ENCODE results near the gene PLA2G2C. TPM values are rescaled to one million over a fixed set of nuclear protein-coding genes. Genes with fewer than 3 reads are reported as not detected.

Gene PLA2G2C
- total RNA-seq, 1 donor from 2014 or later = not detected

GRCh38 chr1:20199840-20200239 is 13.5 kb upstream of the PLA2G2C start:
- FAIRE-seq (no peak), DNase-seq (ENCODE audit: low read depth) (no peak)
- no peaks in the 10 kb centered on the region for H3K4me1 ChIP-seq (ENCODE audit: insufficient read depth, low read length)
- H3K36me3 ChIP-seq (ENCODE audit: insufficient read depth, low read length) = no peaks in the 10 kb centered on the region
- H4K20me1 ChIP-seq (ENCODE audit: insufficient read depth, low read length) = no peaks in the 10 kb centered on the region
- no peak overlapping the region for H3K4me3 Mint-ChIP-seq (ENCODE audit: unreplicated experiment)
- no peaks in the 10 kb centered on the region for H3K9me3 ChIP-seq (ENCODE audit: insufficient read depth, low read depth, low read length)
- peaks cover 45% of the 10 kb centered on the region for H3K27me3 ChIP-seq (ENCODE audit: insufficient read depth, low read length)
- peaks cover 3% of the 10 kb centered on the region for H3K36me3 Mint-ChIP-seq (ENCODE audit: low read depth, unreplicated experiment)
- peaks cover 62% of the 10 kb centered on the region for H3K27me3 Mint-ChIP-seq (ENCODE audit: low read depth, unreplicated experiment)
- no peak overlapping the region for H3K4me3 ChIP-seq (ENCODE audit: insufficient read depth, low read depth, low read length)
- H3K9me3 Mint-ChIP-seq (ENCODE audit: unreplicated experiment) = peaks cover 2% of the 10 kb centered on the region
- no peak overlapping the region for H3K4me2 ChIP-seq (ENCODE audit: low read length)
- H3K79me2 ChIP-seq (ENCODE audit: insufficient read depth, low read length) = no peaks in the 10 kb centered on the region
- H3K9ac ChIP-seq (ENCODE audit: low read length) = no peak overlapping the region
- no peaks in the 10 kb centered on the region for H3K4me1 Mint-ChIP-seq (ENCODE audit: low read depth, unreplicated experiment)
- H2AFZ ChIP-seq (ENCODE audit: low read depth, low read length) = no peak overlapping the region
- no peak for TF ChIP-seq EZH2 (IDR thresholded peaks at IDR 0.05; ENCODE audit: insufficient read depth, low read length)
- TF ChIP-seq CTCF (IDR thresholded peaks at IDR 0.05; ENCODE audit: insufficient read depth, low read depth, low read length) = no peak
- H3K27ac ChIP-seq (ENCODE audit: low read depth, low read length) = no peak overlapping the region
- H3K27ac Mint-ChIP-seq (ENCODE audit: unreplicated experiment) = no peak overlapping the region

GRCh38 chr1:20199403-20199802 is 13.1 kb upstream of the PLA2G2C start:
- Mint-ChIP-seq H3K27ac (ENCODE audit: unreplicated experiment) (no peak overlapping the region), H3K36me3 (ENCODE audit: low read depth, unreplicated experiment) (peaks cover 1% of the 10 kb centered on the region), H3K4me1 (ENCODE audit: low read depth, unreplicated experiment) (no peaks in the 10 kb centered on the region), H3K9me3 (ENCODE audit: unreplicated experiment) (peaks cover 2% of the 10 kb centered on the region), H3K4me3 (ENCODE audit: unreplicated experiment) (no peak overlapping the region), H3K27me3 (ENCODE audit: low read depth, unreplicated experiment) (peaks cover 61% of the 10 kb centered on the region)
- Histone ChIP-seq H3K4me3 (ENCODE audit: insufficient read depth, low read depth, low read length) (no peak overlapping the region), H4K20me1 (ENCODE audit: insufficient read depth, low read length) (no peaks in the 10 kb centered on the region), H3K9me3 (ENCODE audit: insufficient read depth, low read depth, low read length) (no peaks in the 10 kb centered on the region), H3K79me2 (ENCODE audit: insufficient read depth, low read length) (no peaks in the 10 kb centered on the region), H3K27ac (ENCODE audit: low read depth, low read length) (no peak overlapping the region), H3K9ac (ENCODE audit: low read length) (no peak overlapping the region), H3K36me3 (ENCODE audit: insufficient read depth, low read length) (no peaks in the 10 kb centered on the region), H3K4me1 (ENCODE audit: insufficient read depth, low read length) (no peaks in the 10 kb centered on the region), H2AFZ (ENCODE audit: low read depth, low read length) (no peak overlapping the region), H3K4me2 (ENCODE audit: low read length) (no peak overlapping the region), H3K27me3 (ENCODE audit: insufficient read depth, low read length) (peaks cover 45% of the 10 kb centered on the region)
- FAIRE-seq (no peak), DNase-seq (ENCODE audit: low read depth) (no peak)
- TF ChIP-seq EZH2 (IDR thresholded peaks at IDR 0.05; ENCODE audit: insufficient read depth, low read length) (no peak), CTCF (IDR thresholded peaks at IDR 0.05; ENCODE audit: insufficient read depth, low read depth, low read length) (no peak)

GRCh38 chr1:20198918-20199317 is 12.6 kb upstream of the PLA2G2C start:
- Mint-ChIP-seq H3K4me3 (ENCODE audit: unreplicated experiment) (no peak overlapping the region), H3K27ac (ENCODE audit: unreplicated experiment) (no peak overlapping the region), H3K36me3 (ENCODE audit: low read depth, unreplicated experiment) (no peaks in the 10 kb centered on the region), H3K27me3 (ENCODE audit: low read depth, unreplicated experiment) (peaks cover 63% of the 10 kb centered on the region), H3K4me1 (ENCODE audit: low read depth, unreplicated experiment) (no peaks in the 10 kb centered on the region), H3K9me3 (ENCODE audit: unreplicated experiment) (peaks cover 2% of the 10 kb centered on the region)
- Histone ChIP-seq H3K4me3 (ENCODE audit: insufficient read depth, low read depth, low read length) (no peak overlapping the region), H3K27ac (ENCODE audit: low read depth, low read length) (no peak overlapping the region), H3K36me3 (ENCODE audit: insufficient read depth, low read length) (no peaks in the 10 kb centered on the region), H3K79me2 (ENCODE audit: insufficient read depth, low read length) (no peaks in the 10 kb centered on the region), H3K27me3 (ENCODE audit: insufficient read depth, low read length) (peaks cover 45% of the 10 kb centered on the region), H4K20me1 (ENCODE audit: insufficient read depth, low read length) (no peaks in the 10 kb centered on the region), H3K9ac (ENCODE audit: low read length) (no peak overlapping the region), H3K4me1 (ENCODE audit: insufficient read depth, low read length) (no peaks in the 10 kb centered on the region), H3K9me3 (ENCODE audit: insufficient read depth, low read depth, low read length) (no peaks in the 10 kb centered on the region), H2AFZ (ENCODE audit: low read depth, low read length) (no peak overlapping the region), H3K4me2 (ENCODE audit: low read length) (no peak overlapping the region)
- FAIRE-seq = no peak
- TF ChIP-seq CTCF (IDR thresholded peaks at IDR 0.05; ENCODE audit: insufficient read depth, low read depth, low read length) = no peak
- no peak for TF ChIP-seq EZH2 (IDR thresholded peaks at IDR 0.05; ENCODE audit: insufficient read depth, low read length)
- DNase-seq (ENCODE audit: low read depth) = no peak
